ENCODE data around the gene NCBP2L. TPM values are rescaled to one million over a fixed set of nuclear protein-coding genes. Genes with fewer than 3 reads are reported as not detected.

The NCBP2L gene
- total and polyA plus RNA-seq, 9 of the 15 experiments (the other 6 are each of a cell fraction or from before 2014, with no cell fraction given): not detected

DNA sequence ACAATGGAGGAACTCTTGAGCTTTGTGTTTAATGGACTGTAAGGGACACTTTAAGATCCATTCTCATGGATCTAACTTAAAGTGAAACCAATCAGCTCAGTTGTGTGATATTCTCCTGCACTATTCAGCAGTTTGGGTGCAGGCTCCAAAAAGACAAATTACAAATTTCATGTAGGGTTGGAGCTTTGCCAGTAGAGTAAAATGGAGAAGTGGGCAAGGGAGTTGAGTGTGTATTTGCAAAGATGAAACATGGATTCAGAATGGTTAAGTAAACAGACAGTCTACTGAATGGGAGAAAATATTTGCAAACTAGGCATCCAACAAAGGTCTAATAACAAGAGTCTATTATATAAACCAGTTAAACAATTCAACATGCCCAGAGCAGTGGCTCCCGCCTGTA is 26.9 kb downstream of the NCBP2L start:
- no peak for FAIRE-seq
- intact Hi-C loops (cut with micrococcal nuclease) (no loop called here), in situ Hi-C loops (cut with MboI) (no loop called here)
- no TSS peak for BruUV-seq (replicated peaks)
- no peak overlapping the region for H3K27ac ChIP-seq (ENCODE audit: extremely low read depth, low read depth, low read length)
- no peak for ATAC-seq
- no peak overlapping the region for H3K4me2 ChIP-seq (ENCODE audit: insufficient read depth, low read length)
- TF ChIP-seq E2F3 (CRISPR knock-in tag; IDR thresholded peaks at IDR 0.05): no peak
- TF ChIP-seq HOXB6 (CRISPR knock-in tag; IDR thresholded peaks at IDR 0.05; ENCODE audit: borderline replicate concordance): no peak
- TF ChIP-seq CREBBP (IDR thresholded peaks at IDR 0.05; ENCODE audit: low read depth, low read length): no peak
- TF ChIP-seq ASH1L (IDR thresholded peaks at IDR 0.05; ENCODE audit: borderline replicate concordance, low read depth, partially characterized antibody): no peak
- no peak for TF ChIP-seq SMARCC2 (IDR thresholded peaks at IDR 0.05; ENCODE audit: low read depth)
- TF ChIP-seq ZNF384 (IDR thresholded peaks at IDR 0.05; ENCODE audit: low read depth, low read length): no peak
- TF ChIP-seq, protein P1, sequence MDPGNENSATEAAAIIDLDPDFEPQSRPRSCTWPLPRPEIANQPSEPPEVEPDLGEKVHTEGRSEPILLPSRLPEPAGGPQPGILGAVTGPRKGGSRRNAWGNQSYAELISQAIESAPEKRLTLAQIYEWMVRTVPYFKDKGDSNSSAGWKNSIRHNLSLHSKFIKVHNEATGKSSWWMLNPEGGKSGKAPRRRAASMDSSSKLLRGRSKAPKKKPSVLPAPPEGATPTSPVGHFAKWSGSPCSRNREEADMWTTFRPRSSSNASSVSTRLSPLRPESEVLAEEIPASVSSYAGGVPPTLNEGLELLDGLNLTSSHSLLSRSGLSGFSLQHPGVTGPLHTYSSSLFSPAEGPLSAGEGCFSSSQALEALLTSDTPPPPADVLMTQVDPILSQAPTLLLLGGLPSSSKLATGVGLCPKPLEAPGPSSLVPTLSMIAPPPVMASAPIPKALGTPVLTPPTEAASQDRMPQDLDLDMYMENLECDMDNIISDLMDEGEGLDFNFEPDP (CRISPR knock-in tag; IDR thresholded peaks at IDR 0.05): no peak
- TF ChIP-seq, protein P2, sequence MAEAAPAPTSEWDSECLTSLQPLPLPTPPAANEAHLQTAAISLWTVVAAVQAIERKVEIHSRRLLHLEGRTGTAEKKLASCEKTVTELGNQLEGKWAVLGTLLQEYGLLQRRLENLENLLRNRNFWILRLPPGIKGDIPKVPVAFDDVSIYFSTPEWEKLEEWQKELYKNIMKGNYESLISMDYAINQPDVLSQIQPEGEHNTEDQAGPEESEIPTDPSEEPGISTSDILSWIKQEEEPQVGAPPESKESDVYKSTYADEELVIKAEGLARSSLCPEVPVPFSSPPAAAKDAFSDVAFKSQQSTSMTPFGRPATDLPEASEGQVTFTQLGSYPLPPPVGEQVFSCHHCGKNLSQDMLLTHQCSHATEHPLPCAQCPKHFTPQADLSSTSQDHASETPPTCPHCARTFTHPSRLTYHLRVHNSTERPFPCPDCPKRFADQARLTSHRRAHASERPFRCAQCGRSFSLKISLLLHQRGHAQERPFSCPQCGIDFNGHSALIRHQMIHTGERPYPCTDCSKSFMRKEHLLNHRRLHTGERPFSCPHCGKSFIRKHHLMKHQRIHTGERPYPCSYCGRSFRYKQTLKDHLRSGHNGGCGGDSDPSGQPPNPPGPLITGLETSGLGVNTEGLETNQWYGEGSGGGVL (CRISPR knock-in tag; IDR thresholded peaks at IDR 0.05): no peak
- TF ChIP-seq NCOA1 (IDR thresholded peaks at IDR 0.05; ENCODE audit: low read depth): no peak
- TF ChIP-seq PURB (CRISPR knock-in tag; IDR thresholded peaks at IDR 0.05; ENCODE audit: low read depth): no peak
- TF ChIP-seq, protein P3, sequence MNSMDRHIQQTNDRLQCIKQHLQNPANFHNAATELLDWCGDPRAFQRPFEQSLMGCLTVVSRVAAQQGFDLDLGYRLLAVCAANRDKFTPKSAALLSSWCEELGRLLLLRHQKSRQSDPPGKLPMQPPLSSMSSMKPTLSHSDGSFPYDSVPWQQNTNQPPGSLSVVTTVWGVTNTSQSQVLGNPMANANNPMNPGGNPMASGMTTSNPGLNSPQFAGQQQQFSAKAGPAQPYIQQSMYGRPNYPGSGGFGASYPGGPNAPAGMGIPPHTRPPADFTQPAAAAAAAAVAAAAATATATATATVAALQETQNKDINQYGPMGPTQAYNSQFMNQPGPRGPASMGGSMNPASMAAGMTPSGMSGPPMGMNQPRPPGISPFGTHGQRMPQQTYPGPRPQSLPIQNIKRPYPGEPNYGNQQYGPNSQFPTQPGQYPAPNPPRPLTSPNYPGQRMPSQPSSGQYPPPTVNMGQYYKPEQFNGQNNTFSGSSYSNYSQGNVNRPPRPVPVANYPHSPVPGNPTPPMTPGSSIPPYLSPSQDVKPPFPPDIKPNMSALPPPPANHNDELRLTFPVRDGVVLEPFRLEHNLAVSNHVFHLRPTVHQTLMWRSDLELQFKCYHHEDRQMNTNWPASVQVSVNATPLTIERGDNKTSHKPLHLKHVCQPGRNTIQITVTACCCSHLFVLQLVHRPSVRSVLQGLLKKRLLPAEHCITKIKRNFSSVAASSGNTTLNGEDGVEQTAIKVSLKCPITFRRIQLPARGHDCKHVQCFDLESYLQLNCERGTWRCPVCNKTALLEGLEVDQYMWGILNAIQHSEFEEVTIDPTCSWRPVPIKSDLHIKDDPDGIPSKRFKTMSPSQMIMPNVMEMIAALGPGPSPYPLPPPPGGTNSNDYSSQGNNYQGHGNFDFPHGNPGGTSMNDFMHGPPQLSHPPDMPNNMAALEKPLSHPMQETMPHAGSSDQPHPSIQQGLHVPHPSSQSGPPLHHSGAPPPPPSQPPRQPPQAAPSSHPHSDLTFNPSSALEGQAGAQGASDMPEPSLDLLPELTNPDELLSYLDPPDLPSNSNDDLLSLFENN (IDR thresholded peaks at IDR 0.05; ENCODE audit: low read depth in 2 of 2, low read length in 2 of 2): no peak
- no peak for TF ChIP-seq PHF20 (IDR thresholded peaks at IDR 0.05; ENCODE audit: partially characterized antibody)
- TF ChIP-seq ZFP30 (CRISPR knock-in tag; IDR thresholded peaks at IDR 0.05; ENCODE audit: borderline replicate concordance): no peak
- no peak for TF ChIP-seq POLR2AphosphoS5 (IDR thresholded peaks at IDR 0.05; ENCODE audit: control insufficient read depth, insufficient read depth, low read depth, low read length)
- ChIA-PET POLR2A (interaction anchor here (1.0 kb wide), 1 partner anchor 34 kb away, joined by 3 read pairs; no protein-coding TSS in a partner anchor), CTCF (ENCODE audit: low intra/inter-chr PET ratio) (no interaction called here)
- no peak overlapping the region for H2AFZ ChIP-seq (ENCODE audit: low read depth, low read length)
- no peaks in the 10 kb centered on the region for H3K36me3 ChIP-seq (ENCODE audit: control insufficient read depth, insufficient read depth, low read length)
- H3K9me1 ChIP-seq (ENCODE audit: control insufficient read depth, insufficient read depth, low read length): no peaks in the 10 kb centered on the region
- WGBS (ENCODE audit: insufficient coverage, low coverage, missing lambda C conversion rate): 0% methylated on average over 1 of the region's 1 CpG
- no peaks in the 10 kb centered on the region for H3K9me3 ChIP-seq (replicated peaks; ENCODE audit: control insufficient read depth, insufficient read depth, low read depth, low read length)
- H4K20me1 ChIP-seq (replicated peaks; ENCODE audit: control insufficient read depth, insufficient read depth, low read length): no peaks in the 10 kb centered on the region
- H3K27me3 ChIP-seq (ENCODE audit: control insufficient read depth in 2 of 2, insufficient read depth in 2 of 2, low read length in 2 of 2): no peaks in the 10 kb centered on the region
- no peak for DNase-seq (ENCODE audit: extremely low read depth in 1 of 4, low spot score in 3 of 4)
- H3K9ac ChIP-seq (ENCODE audit: insufficient read depth in 1 of 2, low read depth in 2 of 2, low read length in 2 of 2): no peak overlapping the region
- no peaks in the 10 kb centered on the region for H3K4me1 ChIP-seq (replicated peaks in 1 of 2; ENCODE audit: control insufficient read depth in 2 of 2, insufficient read depth in 2 of 2, low read length in 2 of 2)
- no peaks in the 10 kb centered on the region for H3K79me2 ChIP-seq (ENCODE audit: control insufficient read depth, insufficient read depth, low read length)
- H3K4me3 ChIP-seq: no peak overlapping the region
